Stimulated activated memory B cell treated with anti-CD40 and anti-IgM and Interleukin-4, amounts not matched to agents 10 μg/mL and 1 μg/mL and 100 μg/mL, for 72 hours (primary cell): ENCODE measurements around the gene ORM1.

Experiments
- ATAC-seq: fragments of 150-1000 bp; cut with Tn5 transposase; 2 replicates; pipeline ENCODE4 v1.10.0; 2021
- H3K27ac Mint-ChIP-seq: one replicate; pipeline ENCODE4 v1.8.0; 2022; ENCODE audit warnings: mild to moderate bottlenecking, mixed read lengths
- H3K27me3 Mint-ChIP-seq: one replicate; pipeline ENCODE4 v1.8.0; 2022; ENCODE audit warnings: mixed read lengths
- H3K36me3 Mint-ChIP-seq: one replicate; pipeline ENCODE4 v1.8.0; 2022; ENCODE audit warnings: mixed read lengths
- H3K4me1 Mint-ChIP-seq: one replicate; pipeline ENCODE4 v1.8.0; 2022; ENCODE audit warnings: mixed read lengths
- H3K4me3 Mint-ChIP-seq: one replicate; pipeline ENCODE4 v1.8.0; 2022; ENCODE audit warnings: mild to moderate bottlenecking, moderate library complexity, mixed read lengths
- H3K9me3 Mint-ChIP-seq: one replicate; pipeline ENCODE4 v1.8.0; 2022; ENCODE audit warnings: mixed read lengths

The ORM1 gene

GRCh38 chr9:114296338-114296737 lies 26.6 kb upstream of the ORM1 start:
- H3K27ac Mint-ChIP-seq: no peak overlapping the region
- no peaks in the 10 kb centered on the region for H3K36me3 Mint-ChIP-seq
- H3K27me3 Mint-ChIP-seq: peaks cover 13% of the 10 kb centered on the region
- no peak for ATAC-seq
- peaks cover 15% of the 10 kb centered on the region for H3K9me3 Mint-ChIP-seq
- H3K4me1 Mint-ChIP-seq: peaks cover under 1% of the 10 kb centered on the region
- H3K4me3 Mint-ChIP-seq: no peak overlapping the region

GRCh38 chr9:114299286-114300152 lies 23.4 kb upstream of the ORM1 start:
- H3K9me3 Mint-ChIP-seq: peaks cover 15% of the 10 kb centered on the region
- H3K27ac Mint-ChIP-seq: no peak overlapping the region
- no peaks in the 10 kb centered on the region for H3K4me1 Mint-ChIP-seq
- ATAC-seq: no peak
- peaks cover 28% of the 10 kb centered on the region for H3K27me3 Mint-ChIP-seq
- H3K36me3 Mint-ChIP-seq: no peaks in the 10 kb centered on the region
- H3K4me3 Mint-ChIP-seq: no peak overlapping the region

- H3K27ac Mint-ChIP-seq: no peak overlapping the region
Observed at GRCh38 chr9:114300153-114300845, 22.6 kb upstream of the ORM1 start.

GRCh38 chr9:114300846-114301797 lies 21.8 kb upstream of the ORM1 start:
- peaks cover 39% of the 10 kb centered on the region for H3K27me3 Mint-ChIP-seq
- ATAC-seq: no peak

More at GRCh38 chr9:114300153-114300845, 22.6 kb upstream of the ORM1 start:
- peaks cover 9% of the 10 kb centered on the region for H3K9me3 Mint-ChIP-seq
- peaks cover 30% of the 10 kb centered on the region for H3K27me3 Mint-ChIP-seq
- H3K4me1 Mint-ChIP-seq: no peaks in the 10 kb centered on the region
- no peaks in the 10 kb centered on the region for H3K36me3 Mint-ChIP-seq
- no peak overlapping the region for H3K4me3 Mint-ChIP-seq
- ATAC-seq: no peak

GRCh38 chr9:114301798-114302565 lies 20.9 kb upstream of the ORM1 start:
- Mint-ChIP-seq H3K27me3 (peaks cover 43% of the 10 kb centered on the region), H3K4me1 (peaks cover 10% of the 10 kb centered on the region), H3K36me3 (no peaks in the 10 kb centered on the region), H3K4me3 (no peak overlapping the region), H3K27ac (no peak overlapping the region), H3K9me3 (peaks cover 2% of the 10 kb centered on the region)
- ATAC-seq: no peak

More at GRCh38 chr9:114300846-114301797, 21.8 kb upstream of the ORM1 start:
- H3K27ac Mint-ChIP-seq: no peak overlapping the region
- H3K4me3 Mint-ChIP-seq: no peak overlapping the region
- H3K4me1 Mint-ChIP-seq: peaks cover 8% of the 10 kb centered on the region
- H3K36me3 Mint-ChIP-seq: no peaks in the 10 kb centered on the region
- H3K9me3 Mint-ChIP-seq: peaks cover 5% of the 10 kb centered on the region

GRCh38 chr9:114302727-114303126 lies 20.2 kb upstream of the ORM1 start:
- H3K9me3 Mint-ChIP-seq: no peaks in the 10 kb centered on the region
- no peak overlapping the region for H3K27ac Mint-ChIP-seq
- H3K4me3 Mint-ChIP-seq: no peak overlapping the region
- H3K36me3 Mint-ChIP-seq: no peaks in the 10 kb centered on the region
- H3K27me3 Mint-ChIP-seq: peaks cover 50% of the 10 kb centered on the region
- H3K4me1 Mint-ChIP-seq: peaks cover 10% of the 10 kb centered on the region
- ATAC-seq: no peak

- Mint-ChIP-seq H3K4me1 (peaks cover 10% of the 10 kb centered on the region), H3K27me3 (peaks cover 52% of the 10 kb centered on the region), H3K27ac (no peak overlapping the region), H3K9me3 (no peaks in the 10 kb centered on the region), H3K36me3 (no peaks in the 10 kb centered on the region), H3K4me3 (no peak overlapping the region)
- no peak for ATAC-seq
Observed at GRCh38 chr9:114303571-114303970, 19.3 kb upstream of the ORM1 start.

GRCh38 chr9:114303977-114304376 lies 18.9 kb upstream of the ORM1 start:
- ATAC-seq: no peak
- peaks cover 52% of the 10 kb centered on the region for H3K27me3 Mint-ChIP-seq
- peaks cover 10% of the 10 kb centered on the region for H3K4me1 Mint-ChIP-seq
- no peak overlapping the region for H3K4me3 Mint-ChIP-seq
- no peaks in the 10 kb centered on the region for H3K36me3 Mint-ChIP-seq
- no peak overlapping the region for H3K27ac Mint-ChIP-seq
- no peaks in the 10 kb centered on the region for H3K9me3 Mint-ChIP-seq

GRCh38 chr9:114304416-114305188 lies 18.3 kb upstream of the ORM1 start:
- Mint-ChIP-seq H3K4me3 (no peak overlapping the region), H3K9me3 (no peaks in the 10 kb centered on the region), H3K27me3 (peaks cover 52% of the 10 kb centered on the region), H3K27ac (no peak overlapping the region), H3K36me3 (no peaks in the 10 kb centered on the region), H3K4me1 (peaks cover 10% of the 10 kb centered on the region)
- no peak for ATAC-seq

- ATAC-seq: no peak
- Mint-ChIP-seq H3K4me3 (no peak overlapping the region), H3K36me3 (no peaks in the 10 kb centered on the region), H3K27ac (no peak overlapping the region), H3K4me1 (peaks cover 10% of the 10 kb centered on the region), H3K27me3 (peaks cover 26% of the 10 kb centered on the region), H3K9me3 (no peaks in the 10 kb centered on the region)
Observed at GRCh38 chr9:114307899-114308267, 15.0 kb upstream of the ORM1 start.

GRCh38 chr9:114308361-114308950 lies 14.4 kb upstream of the ORM1 start:
- Mint-ChIP-seq H3K27me3 (peaks cover 24% of the 10 kb centered on the region), H3K4me3 (no peak overlapping the region), H3K27ac (no peak overlapping the region), H3K4me1 (peaks cover 10% of the 10 kb centered on the region), H3K9me3 (no peaks in the 10 kb centered on the region), H3K36me3 (no peaks in the 10 kb centered on the region)
- no peak for ATAC-seq

GRCh38 chr9:114309096-114309495 lies 13.8 kb upstream of the ORM1 start:
- Mint-ChIP-seq H3K27ac (no peak overlapping the region), H3K27me3 (peaks cover 24% of the 10 kb centered on the region), H3K9me3 (no peaks in the 10 kb centered on the region), H3K4me3 (no peak overlapping the region), H3K4me1 (peaks cover 10% of the 10 kb centered on the region), H3K36me3 (no peaks in the 10 kb centered on the region)
- no peak for ATAC-seq

GRCh38 chr9:114310471-114311450 lies 12.1 kb upstream of the ORM1 start:
- Mint-ChIP-seq H3K4me1 (peaks cover 6% of the 10 kb centered on the region), H3K27ac (no peak overlapping the region), H3K4me3 (no peak overlapping the region), H3K27me3 (peaks cover 17% of the 10 kb centered on the region), H3K9me3 (peaks cover 4% of the 10 kb centered on the region), H3K36me3 (no peaks in the 10 kb centered on the region)
- no peak for ATAC-seq
